OCI-LY7 (cell line): ENCODE data around the gene LATS2.

ENCODE experiments used
- EZH2phosphoT487 ChIP-seq: fragments of 200-600 bp; sonication (generic); IDR thresholded peaks from 2 replicates; pipeline ENCODE4 v1.6.1; 2018; ENCODE audit warnings: low read depth, borderline replicate concordance, mild to moderate bottlenecking, mixed run types, antibody characterized with exemption, low read length, moderate library complexity, mixed read lengths
- TF ChIP-seq, protein P1 (sequence below): fragments of 200-600 bp; sonication (generic); conservative IDR thresholded peaks from 2 replicates; pipeline ENCODE4 v1.5.1; 2014; ENCODE audit warnings: mild to moderate bottlenecking, antibody characterized with exemption, low read length, moderate library complexity, mixed read lengths

DNA sequence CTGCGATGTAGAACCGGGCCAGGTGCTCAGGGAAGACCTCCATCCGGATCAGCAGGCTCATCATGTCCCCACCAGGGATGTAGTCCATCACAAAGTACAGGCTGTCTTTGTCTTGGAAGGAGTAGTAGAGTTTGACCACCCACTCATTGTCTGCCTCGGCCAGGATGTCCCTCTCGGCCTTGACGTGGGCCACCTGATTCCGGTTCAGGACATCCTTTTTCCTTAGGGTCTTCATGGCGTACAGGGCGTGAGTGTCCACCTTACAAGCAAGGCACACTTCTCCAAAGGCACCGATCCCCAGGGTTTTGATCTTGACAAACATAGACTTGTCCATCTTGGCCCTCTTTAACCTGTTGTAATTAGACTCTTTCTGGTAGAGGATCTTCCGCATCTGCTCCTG, 78.0 kb downstream of the LATS2 start:
- TF ChIP-seq, protein P1, sequence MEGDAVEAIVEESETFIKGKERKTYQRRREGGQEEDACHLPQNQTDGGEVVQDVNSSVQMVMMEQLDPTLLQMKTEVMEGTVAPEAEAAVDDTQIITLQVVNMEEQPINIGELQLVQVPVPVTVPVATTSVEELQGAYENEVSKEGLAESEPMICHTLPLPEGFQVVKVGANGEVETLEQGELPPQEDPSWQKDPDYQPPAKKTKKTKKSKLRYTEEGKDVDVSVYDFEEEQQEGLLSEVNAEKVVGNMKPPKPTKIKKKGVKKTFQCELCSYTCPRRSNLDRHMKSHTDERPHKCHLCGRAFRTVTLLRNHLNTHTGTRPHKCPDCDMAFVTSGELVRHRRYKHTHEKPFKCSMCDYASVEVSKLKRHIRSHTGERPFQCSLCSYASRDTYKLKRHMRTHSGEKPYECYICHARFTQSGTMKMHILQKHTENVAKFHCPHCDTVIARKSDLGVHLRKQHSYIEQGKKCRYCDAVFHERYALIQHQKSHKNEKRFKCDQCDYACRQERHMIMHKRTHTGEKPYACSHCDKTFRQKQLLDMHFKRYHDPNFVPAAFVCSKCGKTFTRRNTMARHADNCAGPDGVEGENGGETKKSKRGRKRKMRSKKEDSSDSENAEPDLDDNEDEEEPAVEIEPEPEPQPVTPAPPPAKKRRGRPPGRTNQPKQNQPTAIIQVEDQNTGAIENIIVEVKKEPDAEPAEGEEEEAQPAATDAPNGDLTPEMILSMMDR, result no peak
- no peak for TF ChIP-seq EZH2phosphoT487
